ENCODE data around the gene LTBP3. TPM values are rescaled to one million over a fixed set of nuclear protein-coding genes. Genes with fewer than 3 reads are reported as not detected.
"Not testable (repeated sequence)": the region's sequence is repeated elsewhere in the genome, so short reads cannot be mapped to it uniquely, and the experiment has no call there.

The LTBP3 gene
- total and polyA plus RNA-seq, 2 experiments from 2014 or later, result 53.7 to 85.3 TPM

GRCh38 chr11:65521777-65522521 lies 36.2 kb downstream of the LTBP3 start:
- H3K27ac ChIP-seq, result peak overlapping the region; percentile 94
- H3K27me3 ChIP-seq; H3K9me3 ChIP-seq (ENCODE audit: low read depth); H4K20me1 ChIP-seq (ENCODE audit: insufficient read depth, poor library complexity, severe bottlenecking); H2AFZ ChIP-seq; H3K9me2 ChIP-seq (replicated peaks; ENCODE audit: insufficient read depth); H3K36me3 ChIP-seq (replicated peaks; ENCODE audit: insufficient read depth, low read depth); DNase-seq (ENCODE audit: low spot score); H3K4me3 ChIP-seq: not testable (repeated sequence)
- peaks cover 31% of the 10 kb centered on the region for H3K4me1 ChIP-seq (ENCODE audit: insufficient read depth)
- 36% methylated on average over 20 of the region's 20 CpGs for WGBS (ENCODE audit: low lambda C conversion rate, missing lambda C conversion rate)
- peaks cover 20% of the 10 kb centered on the region for H3K79me2 ChIP-seq
- peak overlapping the region; percentile 72 for H3K4me2 ChIP-seq

GRCh38 chr11:65518941-65519549 lies 39.1 kb downstream of the LTBP3 start:
- not testable (repeated sequence) for H3K4me2 ChIP-seq; DNase-seq (ENCODE audit: low spot score); H3K27ac ChIP-seq; H3K9me3 ChIP-seq (ENCODE audit: low read depth); H4K20me1 ChIP-seq (ENCODE audit: insufficient read depth, poor library complexity, severe bottlenecking); H3K27me3 ChIP-seq; H3K36me3 ChIP-seq (replicated peaks; ENCODE audit: insufficient read depth, low read depth); H3K4me3 ChIP-seq; H3K9me2 ChIP-seq (replicated peaks; ENCODE audit: insufficient read depth); H3K79me2 ChIP-seq; H2AFZ ChIP-seq
- 86% methylated on average over 8 of the region's 8 CpGs for WGBS (ENCODE audit: low lambda C conversion rate, missing lambda C conversion rate)
- peaks cover 18% of the 10 kb centered on the region for H3K4me1 ChIP-seq (ENCODE audit: insufficient read depth)

- Histone ChIP-seq H3K9me3 (ENCODE audit: low read depth) (no peaks in the 10 kb centered on the region), H3K36me3 (replicated peaks; ENCODE audit: insufficient read depth, low read depth) (no peaks in the 10 kb centered on the region), H3K79me2 (no peaks in the 10 kb centered on the region), H3K9me2 (replicated peaks; ENCODE audit: insufficient read depth) (no peaks in the 10 kb centered on the region), H2AFZ (no peak overlapping the region), H3K4me3 (no peak overlapping the region), H4K20me1 (ENCODE audit: insufficient read depth, poor library complexity, severe bottlenecking) (no peaks in the 10 kb centered on the region), H3K27ac (no peak overlapping the region), H3K4me1 (ENCODE audit: insufficient read depth) (peaks cover under 1% of the 10 kb centered on the region), H3K27me3 (no peaks in the 10 kb centered on the region), H3K4me2 (no peak overlapping the region)
- WGBS (ENCODE audit: low lambda C conversion rate, missing lambda C conversion rate), result 66% methylated on average over 5 of the region's 5 CpGs
- no peak for TF ChIP-seq EZH2phosphoT487 (IDR thresholded peaks at IDR 0.05; ENCODE audit: low read depth, severe bottlenecking, unreplicated experiment)
- no peak for TF ChIP-seq EZH2 (IDR thresholded peaks at IDR 0.05; ENCODE audit: borderline replicate concordance)
- no peak for TF ChIP-seq CTCF (IDR thresholded peaks at IDR 0.05; ENCODE audit: poor library complexity)
- no peak for DNase-seq (ENCODE audit: low spot score)
These were observed 41.8 kb downstream of the LTBP3 start for GRCh38 chr11:65516135-65516968.

GRCh38 chr11:65512311-65512710 lies 45.8 kb downstream of the LTBP3 start:
- H4K20me1 ChIP-seq (ENCODE audit: insufficient read depth, poor library complexity, severe bottlenecking); H2AFZ ChIP-seq; H3K4me1 ChIP-seq (ENCODE audit: insufficient read depth); H3K9me2 ChIP-seq (replicated peaks; ENCODE audit: insufficient read depth); H3K27ac ChIP-seq; H3K4me3 ChIP-seq; H3K27me3 ChIP-seq; H3K9me3 ChIP-seq (ENCODE audit: low read depth); H3K4me2 ChIP-seq; DNase-seq (ENCODE audit: low spot score); H3K36me3 ChIP-seq (replicated peaks; ENCODE audit: insufficient read depth, low read depth): not testable (repeated sequence)
- 100% methylated on average over 3 of the region's 3 CpGs for WGBS (ENCODE audit: low lambda C conversion rate, missing lambda C conversion rate)
- peaks cover 12% of the 10 kb centered on the region for H3K79me2 ChIP-seq
